Measurements from ENCODE around the gene CCNQ.
A peak's percentile ranks its signal among the peaks of the same experiment; 100 is the strongest.

The CCNQ gene

GRCh38 chrX:153637121-153638040 lies 38.4 kb upstream of the CCNQ start:
- DNase-seq (ENCODE audit: low spot score): no peak

- DNase-seq (ENCODE audit: low spot score): no peak
Observed at GRCh38 chrX:153636716-153637115, 37.8 kb upstream of the CCNQ start.

GRCh38 chrX:153635788-153636668 lies 37.1 kb upstream of the CCNQ start:
- DNase-seq (ENCODE audit: low spot score): peak; percentile 6

- DNase-seq (ENCODE audit: low spot score): no peak
Observed at GRCh38 chrX:153635388-153635787, 36.4 kb upstream of the CCNQ start.

GRCh38 chrX:153634832-153635231 lies 35.9 kb upstream of the CCNQ start:
- no peak for DNase-seq (ENCODE audit: low spot score)

GRCh38 chrX:153634236-153634635 lies 35.3 kb upstream of the CCNQ start:
- no peak for DNase-seq (ENCODE audit: low spot score)

- DNase-seq (ENCODE audit: low spot score): no peak
Observed at GRCh38 chrX:153633607-153634180, 34.8 kb upstream of the CCNQ start.

- no peak for DNase-seq (ENCODE audit: low spot score)
Observed at GRCh38 chrX:153633048-153633447, 34.1 kb upstream of the CCNQ start.

GRCh38 chrX:153632595-153632946 lies 33.6 kb upstream of the CCNQ start:
- no peak for DNase-seq (ENCODE audit: low spot score)

GRCh38 chrX:153631907-153632594 lies 33.1 kb upstream of the CCNQ start:
- no peak for DNase-seq (ENCODE audit: low spot score)

GRCh38 chrX:153631346-153631745 lies 32.4 kb upstream of the CCNQ start:
- DNase-seq (ENCODE audit: low spot score): no peak

GRCh38 chrX:153628665-153629064 lies 29.7 kb upstream of the CCNQ start:
- no peak for DNase-seq (ENCODE audit: low spot score)

- no peak for DNase-seq (ENCODE audit: low spot score)
Observed at GRCh38 chrX:153628129-153628528, 29.2 kb upstream of the CCNQ start.

GRCh38 chrX:153627675-153628111 lies 28.8 kb upstream of the CCNQ start:
- no peak for DNase-seq (ENCODE audit: low spot score)

GRCh38 chrX:153626863-153627674 lies 28.1 kb upstream of the CCNQ start:
- no peak for DNase-seq (ENCODE audit: low spot score)

GRCh38 chrX:153626025-153626633 lies 27.2 kb upstream of the CCNQ start:
- no peak for DNase-seq (ENCODE audit: low spot score)

- DNase-seq (ENCODE audit: low spot score): no peak
Observed at GRCh38 chrX:153625271-153626024, 26.5 kb upstream of the CCNQ start.

- DNase-seq (ENCODE audit: low spot score): no peak
Observed at GRCh38 chrX:153624196-153625091, 25.5 kb upstream of the CCNQ start.
